H9 (cell line): ENCODE data around the gene NTF3. TPM values are rescaled to one million over a fixed set of nuclear protein-coding genes. Genes with fewer than 3 reads are reported as not detected.

Experiments
- DNase-seq: peaks from one replicate; pipeline ENCODE4 v3.0.0-alpha.2; 2017
- H2AFZ ChIP-seq: one replicate; pipeline ENCODE4 v1.6.1; 2013; ENCODE audit warnings: mild to moderate bottlenecking, low read length, control low read depth, moderate library complexity
- H2AK5ac ChIP-seq: 2 replicates; pipeline ENCODE4 v1.6.1; 2013; ENCODE audit warnings: low read length, control low read depth, mixed read lengths; ENCODE audit not compliant: insufficient read length
- H2BK120ac ChIP-seq: one replicate; pipeline ENCODE4 v1.6.1; 2013; ENCODE audit warnings: low read depth, mild to moderate bottlenecking, low read length, control low read depth, inconsistent platforms; ENCODE audit not compliant: poor library complexity, severe bottlenecking
- H2BK12ac ChIP-seq: 2 replicates; pipeline ENCODE4 v1.6.1; 2013; ENCODE audit warnings: low read length, control low read depth, mixed read lengths, low read depth; ENCODE audit not compliant: insufficient read length
- H2BK15ac ChIP-seq: 2 replicates; pipeline ENCODE4 v1.6.1; 2013; ENCODE audit warnings: low read depth, low read length, control low read depth
- H2BK20ac ChIP-seq: one replicate; pipeline ENCODE4 v1.6.1; 2013; ENCODE audit warnings: low read depth, mild to moderate bottlenecking, low read length, control low read depth, inconsistent platforms; ENCODE audit not compliant: poor library complexity, severe bottlenecking
- H2BK5ac ChIP-seq: 2 replicates; pipeline ENCODE4 v1.6.1; 2013; ENCODE audit warnings: low read length, control low read depth, mixed read lengths; ENCODE audit not compliant: insufficient read length
- H3K14ac ChIP-seq: 2 replicates; pipeline ENCODE4 v1.6.1; 2013; ENCODE audit warnings: low read length, control low read depth; ENCODE audit not compliant: insufficient read depth
- H3K18ac ChIP-seq: 2 replicates; pipeline ENCODE4 v1.6.1; 2013; ENCODE audit warnings: low read depth, mild to moderate bottlenecking, mixed read lengths, low read length, control low read depth; ENCODE audit not compliant: insufficient read length
- H3K23ac ChIP-seq: 2 replicates; pipeline ENCODE4 v1.6.1; 2013; ENCODE audit warnings: low read length, control low read depth, mixed read lengths, low read depth; ENCODE audit not compliant: insufficient read length
- H3K23me2 ChIP-seq: 2 replicates; pipeline ENCODE4 v1.6.1; 2013; ENCODE audit warnings: low read depth, mild to moderate bottlenecking, mixed read lengths, low read length, control low read depth; ENCODE audit not compliant: insufficient read length, poor library complexity, severe bottlenecking
- H3K27ac ChIP-seq: 2 replicates; pipeline ENCODE4 v1.5.1; 2013; ENCODE audit warnings: low read length, control low read depth, mixed read lengths, low read depth; ENCODE audit not compliant: insufficient read length
- H3K27me3 ChIP-seq: 2 replicates; pipeline ENCODE4 v1.6.1; 2013; ENCODE audit warnings: low read length, control low read depth, inconsistent platforms; ENCODE audit not compliant: insufficient read depth
- H3K4ac ChIP-seq: 2 replicates; pipeline ENCODE4 v1.6.1; 2013; ENCODE audit warnings: low read depth, mild to moderate bottlenecking, control low read depth, inconsistent platforms, low read length, moderate library complexity
- H3K4me1 ChIP-seq: 2 replicates; pipeline ENCODE4 v1.6.1; 2013; ENCODE audit warnings: low read length, control low read depth, inconsistent platforms; ENCODE audit not compliant: insufficient read depth
- H3K4me2 ChIP-seq: 2 replicates; pipeline ENCODE4 v1.6.1; 2013; ENCODE audit warnings: low read length, control low read depth, mixed read lengths; ENCODE audit not compliant: insufficient read length, insufficient read depth
- H3K56ac ChIP-seq: 2 replicates; pipeline ENCODE4 v1.6.1; 2013; ENCODE audit warnings: low read depth, mild to moderate bottlenecking, mixed read lengths, low read length, control low read depth; ENCODE audit not compliant: insufficient read length
- H3K79me1 ChIP-seq: 2 replicates; pipeline ENCODE4 v1.6.1; 2013; ENCODE audit warnings: low read depth, mild to moderate bottlenecking, moderate library complexity, low read length, control low read depth, inconsistent platforms; ENCODE audit not compliant: insufficient read depth, poor library complexity, severe bottlenecking
- H3K79me2 ChIP-seq: 2 replicates; pipeline ENCODE4 v1.6.1; 2013; ENCODE audit warnings: low read length, control low read depth, inconsistent platforms; ENCODE audit not compliant: insufficient read depth
- H3K9ac ChIP-seq: 2 replicates; pipeline ENCODE4 v1.6.1; 2013; ENCODE audit warnings: low read length, control low read depth, mixed read lengths; ENCODE audit not compliant: insufficient read length; ENCODE audit errors: extremely low read depth
- H3K9me3 ChIP-seq: one replicate; pipeline ENCODE4 v1.6.1; 2013; ENCODE audit warnings: low read depth, low read length, inconsistent platforms; ENCODE audit not compliant: control insufficient read depth
- H3T11ph ChIP-seq: one replicate; pipeline ENCODE4 v1.6.1; 2013; ENCODE audit warnings: mild to moderate bottlenecking, low read length, control low read depth, inconsistent platforms
- H4K20me1 ChIP-seq: one replicate; pipeline ENCODE4 v1.6.1; 2013; ENCODE audit not compliant: control insufficient read depth, insufficient read length, insufficient read depth
- H4K5ac ChIP-seq: 2 replicates; pipeline ENCODE4 v1.6.1; 2013; ENCODE audit warnings: low read depth, mild to moderate bottlenecking, mixed read lengths, low read length, control low read depth; ENCODE audit not compliant: insufficient read length
- H4K8ac ChIP-seq: replicated peaks from 2 replicates; pipeline ENCODE4 v1.6.1; 2013; ENCODE audit warnings: low read length, control low read depth, mixed read lengths, low read depth; ENCODE audit not compliant: insufficient read length
- H4K91ac ChIP-seq: 2 replicates; pipeline ENCODE4 v1.6.1; 2013; ENCODE audit warnings: low read depth, mild to moderate bottlenecking, moderate library complexity, mixed read lengths, low read length, control low read depth; ENCODE audit not compliant: insufficient read length
- H3K27ac Mint-ChIP-seq, 3 experiments: 2 replicates in 2 of 3; 3 replicates in 1 of 3; pipeline ENCODE4 v1.8.0; 2020 to 2021; ENCODE audit warnings: mixed read lengths in 3 of 3, mild to moderate bottlenecking in 1 of 3, moderate library complexity in 1 of 3
- H3K27me3 Mint-ChIP-seq: 2 replicates; pipeline ENCODE4 v1.8.0; 2021; ENCODE audit warnings: low read depth, mild to moderate bottlenecking, moderate library complexity, mixed read lengths
- H3K36me3 Mint-ChIP-seq, 3 experiments: 2 replicates in 2 of 3; 3 replicates in 1 of 3; pipeline ENCODE4 v1.8.0; 2020 to 2021; ENCODE audit warnings: low read depth in 3 of 3, mixed read lengths in 3 of 3; ENCODE audit not compliant: insufficient read depth in 1 of 3
- H3K4me1 Mint-ChIP-seq, 2 experiments: 2 replicates each; pipeline ENCODE4 v1.8.0; 2020; ENCODE audit warnings: mixed read lengths in 2 of 2
- H3K4me3 Mint-ChIP-seq, 2 experiments: 2 replicates in 1 of 2; 3 replicates in 1 of 2; pipeline ENCODE4 v1.8.0; 2020 to 2021; ENCODE audit warnings: mild to moderate bottlenecking in 2 of 2, mixed read lengths in 2 of 2, moderate library complexity in 1 of 2
- H3K9me3 Mint-ChIP-seq, 2 experiments: 2 replicates in 1 of 2; 3 replicates in 1 of 2; pipeline ENCODE4 v1.8.0; 2020; ENCODE audit warnings: mild to moderate bottlenecking in 2 of 2, mixed read lengths in 2 of 2, moderate library complexity in 1 of 2
- WGBS: extraction: QIAGEN DNeasy Blood & Tissue Kit; methylation state at CpG from one replicate; pipeline ENCODE4 v1.1.7; 2013; ENCODE audit warnings: missing lambda C conversion rate, low lambda C conversion rate, mixed read lengths; ENCODE audit not compliant: insufficient read length; ENCODE audit errors: extremely low coverage; 5-methylcytosine and 5-hydroxymethylcytosine counted together
- total RNA-seq: library from RNA; stranded (reverse); gene quantifications from 2 replicates; pipeline ENCODE4 v1.2.1, GENCODE V29; 2021
- TF ChIP-seq, protein P1 (sequence below): fragments of 200-600 bp; sonication (generic); conservative IDR thresholded peaks from 3 replicates; pipeline ENCODE4 v1.8.0; 2021; ENCODE audit warnings: antibody characterized with exemption, mild to moderate bottlenecking

Gene NTF3
- total RNA-seq, 1 experiment from 2014 or later: 0.48 TPM

DNA sequence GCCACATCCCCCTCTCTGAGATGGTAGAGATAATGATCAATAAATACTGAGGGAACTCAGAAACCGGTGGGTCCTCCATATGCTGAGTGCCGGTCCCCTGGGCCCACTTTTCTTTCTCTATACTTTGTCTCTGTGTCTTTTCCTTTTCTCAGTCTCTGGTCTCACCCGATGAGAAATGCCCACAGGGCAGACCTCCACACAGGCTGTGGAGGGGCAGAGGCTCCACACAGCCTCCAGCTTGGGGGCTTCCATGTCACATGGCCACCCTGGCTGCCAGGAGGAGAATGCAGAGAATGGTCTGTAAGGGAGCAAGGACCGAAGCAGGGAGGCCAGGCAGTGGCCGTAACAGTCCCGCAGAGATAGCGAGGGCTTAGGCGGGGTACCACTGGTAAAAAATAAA lies 105.9 kb downstream of the NTF3 start:
- Histone ChIP-seq H3K9ac (no peak overlapping the region), H2AK5ac (no peak overlapping the region), H2BK12ac (no peak overlapping the region), H2BK20ac (no peak overlapping the region), H3K27me3 (no peaks in the 10 kb centered on the region), H3K4me1 (peaks cover 4% of the 10 kb centered on the region; the same call in 1 of the 2 replicates), H3K79me2 (no peaks in the 10 kb centered on the region), H3K56ac (no peak overlapping the region), H3K23ac (no peak overlapping the region), H4K20me1 (no peaks in the 10 kb centered on the region), H3T11ph (no peak overlapping the region), H3K4ac (no peak overlapping the region), H4K8ac (no peak overlapping the region), H3K14ac (no peak overlapping the region), H2BK5ac (no peak overlapping the region), H3K4me2 (no peak overlapping the region), H2BK120ac (no peak overlapping the region), H2BK15ac (no peak overlapping the region), H3K18ac (no peak overlapping the region), H2AFZ (no peak overlapping the region), H4K5ac (no peak overlapping the region), H3K23me2 (no peaks in the 10 kb centered on the region), H3K27ac (no peak overlapping the region), H3K79me1 (no peaks in the 10 kb centered on the region), H4K91ac (no peak overlapping the region), H3K9me3 (no peaks in the 10 kb centered on the region)
- H3K4me3 Mint-ChIP-seq: no peak overlapping the region; a peak in 1 of 5 replicates
- peaks cover 0 to 7% (median 0%) of the 10 kb centered on the region in 3 experiments; a peak in 3 of 7 replicates for H3K36me3 Mint-ChIP-seq
- TF ChIP-seq, protein P1, sequence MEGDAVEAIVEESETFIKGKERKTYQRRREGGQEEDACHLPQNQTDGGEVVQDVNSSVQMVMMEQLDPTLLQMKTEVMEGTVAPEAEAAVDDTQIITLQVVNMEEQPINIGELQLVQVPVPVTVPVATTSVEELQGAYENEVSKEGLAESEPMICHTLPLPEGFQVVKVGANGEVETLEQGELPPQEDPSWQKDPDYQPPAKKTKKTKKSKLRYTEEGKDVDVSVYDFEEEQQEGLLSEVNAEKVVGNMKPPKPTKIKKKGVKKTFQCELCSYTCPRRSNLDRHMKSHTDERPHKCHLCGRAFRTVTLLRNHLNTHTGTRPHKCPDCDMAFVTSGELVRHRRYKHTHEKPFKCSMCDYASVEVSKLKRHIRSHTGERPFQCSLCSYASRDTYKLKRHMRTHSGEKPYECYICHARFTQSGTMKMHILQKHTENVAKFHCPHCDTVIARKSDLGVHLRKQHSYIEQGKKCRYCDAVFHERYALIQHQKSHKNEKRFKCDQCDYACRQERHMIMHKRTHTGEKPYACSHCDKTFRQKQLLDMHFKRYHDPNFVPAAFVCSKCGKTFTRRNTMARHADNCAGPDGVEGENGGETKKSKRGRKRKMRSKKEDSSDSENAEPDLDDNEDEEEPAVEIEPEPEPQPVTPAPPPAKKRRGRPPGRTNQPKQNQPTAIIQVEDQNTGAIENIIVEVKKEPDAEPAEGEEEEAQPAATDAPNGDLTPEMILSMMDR: no peak
- WGBS: no CpG with 5 or more reads among the region's 8 CpGs
- H3K9me3 Mint-ChIP-seq: peaks cover 6 to 8% of the 10 kb centered on the region in 2 experiments; a peak in 4 of 5 replicates
- H3K4me1 Mint-ChIP-seq: peaks cover 14 to 15% of the 10 kb centered on the region in 2 experiments
- H3K27ac Mint-ChIP-seq: no peak overlapping the region
- no peak for DNase-seq
- peaks cover 18% of the 10 kb centered on the region for H3K27me3 Mint-ChIP-seq
